Middle frontal gyrus (tissue), 1 donor: Measurements from ENCODE around the gene SYCE3.
"Not testable (repeated sequence)": the region's sequence is repeated elsewhere in the genome, so short reads cannot be mapped to it uniquely, and the experiment has no call there.

Experiments
- DNase-seq: peaks from one replicate; pipeline ENCODE4 v3.0.0-alpha.2; 2015; ENCODE audit warnings: low spot score; ENCODE audit errors: extremely low spot score

The SYCE3 gene

GRCh38 chr22:50522806-50523438 is 39.8 kb downstream of the SYCE3 start:
- no peak for DNase-seq

DNA sequence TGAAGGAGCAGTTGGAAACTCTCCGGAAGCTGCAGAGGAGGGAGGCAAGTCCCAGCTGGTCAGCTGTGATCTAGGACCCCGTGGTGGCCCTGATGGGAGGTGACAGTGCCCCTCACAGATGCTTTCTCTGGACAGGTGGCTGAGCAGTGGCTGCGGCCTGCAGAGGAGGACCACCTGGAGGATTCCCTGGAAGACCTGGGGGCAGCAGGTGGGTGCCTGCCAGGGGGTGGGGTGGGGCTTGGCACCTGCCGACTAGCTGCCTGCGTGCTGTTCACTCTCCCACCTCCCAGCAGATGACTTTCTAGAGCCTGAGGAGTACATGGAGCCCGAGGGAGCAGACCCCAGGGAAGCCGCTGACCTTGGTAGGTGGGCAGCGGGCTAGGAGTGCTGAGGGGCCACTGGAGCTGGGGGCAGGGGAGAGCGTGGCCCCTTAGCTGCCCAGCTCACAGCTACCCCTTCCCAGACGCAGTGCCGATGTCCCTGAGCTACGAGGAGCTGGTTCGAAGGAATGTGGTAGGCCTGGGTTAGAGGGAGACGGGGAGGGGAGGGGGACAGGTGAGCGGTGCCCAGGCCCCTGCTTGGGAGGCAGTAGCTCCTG is 40.4 kb downstream of the SYCE3 start:
- no peak for DNase-seq

GRCh38 chr22:50521710-50522109 is 41.0 kb downstream of the SYCE3 start:
- no peak for DNase-seq

- no peak for DNase-seq
These were observed 41.8 kb downstream of the SYCE3 start for GRCh38 chr22:50520826-50521453.

DNA sequence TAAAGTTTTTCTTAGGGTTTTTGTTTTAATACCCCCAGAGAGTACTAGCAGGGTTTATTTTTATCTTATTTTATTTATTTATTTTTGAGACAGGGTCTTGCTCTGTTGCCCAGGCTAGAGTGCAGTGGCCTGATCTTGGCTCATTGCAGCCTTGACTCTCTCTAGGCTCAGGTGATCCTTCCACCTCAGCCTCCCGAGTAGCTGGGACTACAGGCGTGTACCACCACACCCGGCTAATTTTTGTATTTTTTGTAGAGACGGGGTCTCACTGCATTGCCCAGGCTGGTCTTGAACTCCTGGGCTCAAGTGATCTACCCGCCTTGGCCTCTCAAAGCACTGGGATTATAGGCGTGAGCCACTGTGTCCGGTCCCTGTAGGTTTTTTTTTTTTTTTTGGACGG is 42.5 kb downstream of the SYCE3 start:
- DNase-seq: not testable (repeated sequence)

- DNase-seq: no peak
These were observed 43.6 kb downstream of the SYCE3 start for GRCh38 chr22:50519151-50519550.

DNA sequence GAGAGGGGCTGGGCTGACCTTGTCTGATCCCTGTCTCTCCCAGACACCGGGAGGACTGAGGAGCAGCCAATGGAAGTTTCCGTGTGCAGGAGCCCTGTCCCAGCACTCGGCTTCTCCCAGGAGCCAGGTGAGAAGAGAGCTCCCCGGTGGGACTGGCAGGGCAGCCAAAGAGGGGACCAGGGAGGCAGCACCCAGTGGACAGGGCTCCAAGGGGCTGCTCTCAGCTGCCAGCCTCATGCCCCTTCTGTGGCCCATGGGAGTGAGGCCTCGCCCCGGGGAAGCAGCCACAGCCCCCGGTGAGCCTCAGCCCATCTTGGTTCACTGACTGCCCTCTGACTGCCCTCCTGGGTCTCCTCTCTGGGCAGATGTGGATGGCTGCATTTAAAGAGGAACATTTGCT is 44.1 kb downstream of the SYCE3 start:
- no peak for DNase-seq

DNA sequence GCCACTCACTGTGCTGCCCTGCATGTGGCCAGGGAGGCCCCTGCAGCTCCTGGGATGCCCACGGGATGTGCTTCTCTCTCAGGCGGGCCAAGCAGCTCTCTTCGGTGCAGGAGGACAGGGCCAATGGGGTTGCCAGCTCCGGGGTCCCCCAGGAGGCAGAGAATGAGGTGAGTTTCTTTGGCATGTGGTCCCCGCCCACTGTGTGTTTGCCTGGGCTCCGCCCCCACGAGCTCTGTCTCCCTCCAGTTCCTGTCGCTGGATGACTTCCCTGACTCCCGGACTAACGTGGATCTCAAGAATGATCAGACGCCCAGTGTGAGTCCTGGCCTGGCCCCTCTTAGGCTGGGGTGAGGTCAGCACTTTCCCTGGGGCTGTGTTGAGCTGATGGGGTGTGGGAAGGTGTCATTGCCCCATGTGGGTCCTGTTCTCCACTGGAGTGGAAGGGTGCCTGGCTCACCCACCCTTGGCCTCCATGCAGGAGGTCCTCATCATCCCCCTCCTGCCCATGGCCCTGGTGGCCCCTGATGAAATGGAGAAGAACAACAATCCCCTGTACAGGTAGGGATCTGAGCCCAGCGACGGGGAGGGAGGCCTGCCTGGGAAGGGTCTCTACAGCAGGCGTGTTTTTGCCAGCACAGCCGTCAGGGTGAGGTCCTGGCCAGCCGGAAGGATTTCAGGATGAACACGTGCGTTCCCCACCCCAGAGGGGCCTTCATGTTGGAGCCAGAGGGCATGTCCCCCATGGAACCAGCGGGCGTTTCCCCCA is 45.0 kb downstream of the SYCE3 start:
- DNase-seq: no peak

GRCh38 chr22:50516891-50517290 is 45.8 kb downstream of the SYCE3 start:
- DNase-seq: no peak

DNA sequence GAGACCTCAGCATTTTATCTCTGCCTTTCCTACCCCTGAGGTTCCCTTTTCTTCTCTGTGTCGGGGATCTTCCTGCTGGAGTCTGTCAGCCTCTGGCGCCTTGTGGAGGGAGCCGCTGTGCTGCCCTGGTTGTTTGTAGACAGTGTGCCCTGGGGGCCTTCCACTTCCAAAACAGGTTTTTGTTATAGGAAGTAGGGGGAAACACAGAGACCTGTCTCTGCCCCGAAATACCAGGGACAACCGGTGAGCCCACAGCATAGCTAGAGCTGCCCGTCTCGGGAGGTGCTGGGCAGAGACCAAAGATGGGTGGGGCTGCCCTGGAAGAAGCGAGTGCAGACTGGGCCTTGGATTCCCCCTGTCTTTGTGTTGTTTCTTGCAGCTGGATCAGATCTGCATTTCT is 46.7 kb downstream of the SYCE3 start:
- no peak for DNase-seq

- DNase-seq: no peak
These were observed 49.5 kb downstream of the SYCE3 start for GRCh38 chr22:50513175-50513574.

GRCh38 chr22:50508897-50509296 is 53.8 kb downstream of the SYCE3 start:
- DNase-seq: no peak

DNA sequence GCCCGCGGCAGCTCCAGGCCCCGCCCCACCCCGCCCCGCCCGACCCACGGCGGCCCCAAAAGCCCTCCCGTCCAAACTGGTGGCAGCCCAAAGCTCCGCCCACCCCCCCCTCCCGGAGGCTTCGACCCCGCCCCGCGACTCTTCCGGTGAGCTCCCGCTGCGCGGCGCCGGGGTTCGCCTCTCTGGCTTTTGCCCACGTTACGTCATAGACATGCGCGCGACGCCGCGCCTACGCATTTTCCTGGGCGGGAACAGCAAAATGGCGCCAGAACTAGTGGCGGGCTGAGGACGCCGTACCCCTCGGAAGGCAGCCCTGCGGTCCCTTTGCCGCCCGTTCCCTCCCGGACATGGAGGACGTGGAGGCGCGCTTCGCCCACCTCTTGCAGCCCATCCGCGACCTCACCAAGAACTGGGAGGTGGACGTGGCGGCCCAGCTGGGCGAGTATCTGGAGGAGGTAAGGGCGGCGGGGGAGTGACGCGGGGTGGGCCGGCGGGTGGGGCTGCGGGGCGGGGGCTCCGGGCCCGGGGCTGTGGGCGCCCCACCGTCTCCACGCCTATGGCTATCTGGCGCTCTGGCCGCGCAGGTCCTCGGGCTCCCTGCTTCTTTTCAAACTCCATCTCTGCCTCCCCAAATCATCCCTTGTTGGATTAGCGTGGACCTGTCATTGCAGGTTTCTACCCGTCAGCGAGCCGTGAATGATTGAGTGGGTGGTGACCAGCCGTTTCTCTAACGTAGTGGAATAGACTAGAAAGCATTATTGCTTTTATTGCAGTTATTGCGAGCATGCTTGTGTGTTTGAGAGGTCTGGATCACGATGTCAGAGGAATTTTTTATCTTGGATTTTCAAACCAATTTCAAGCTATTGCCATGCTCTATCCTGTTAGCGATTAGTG is 54.5 kb downstream of the SYCE3 start, which contains the start of gene NCAPH2:
Gene NCAPH2 (plus strand): TSS at position 234 of the 894 bp plus-strand sequence. CDS start 114 bp downstream, at position 348.
- DNase-seq: peak; percentile 94

- DNase-seq: peak; percentile 63
These were observed 55.2 kb downstream of the SYCE3 start, which contains the start of gene LMF2 for GRCh38 chr22:50507421-50507990. TSS of gene LMF2 (minus strand) at chr22:50507702. CDS start at chr22:50507675, 27 bp downstream.

GRCh38 chr22:50506611-50507420 is 55.9 kb downstream of the SYCE3 start:
- DNase-seq: no peak

GRCh38 chr22:50505776-50506610 is 56.7 kb downstream of the SYCE3 start:
- DNase-seq: no peak

DNA sequence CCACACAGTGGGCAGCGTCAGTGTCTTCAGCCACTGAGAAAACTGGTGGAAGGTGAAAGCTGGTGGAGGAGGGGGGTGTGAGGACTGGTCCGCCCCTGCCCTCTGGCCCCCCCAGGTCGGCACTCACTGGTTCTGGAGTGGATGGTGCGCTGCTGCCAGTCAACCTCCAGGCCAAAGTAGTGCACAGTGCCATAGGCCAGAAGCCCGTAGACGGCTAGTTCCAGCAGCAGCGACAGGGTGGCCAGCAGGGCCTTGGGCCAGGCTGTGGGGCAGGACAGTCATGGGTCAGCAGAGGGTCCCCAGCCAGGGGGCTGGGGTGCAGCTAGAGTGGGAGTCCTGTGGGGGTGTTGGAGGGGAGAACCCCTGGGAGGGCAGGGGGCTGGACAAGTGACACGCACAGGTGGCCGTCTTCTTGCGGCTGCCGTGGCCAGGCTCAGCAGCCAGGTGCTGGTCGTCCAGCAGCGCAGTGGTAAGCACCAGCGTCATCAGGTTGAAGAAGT is 57.4 kb downstream of the SYCE3 start:
- no peak for DNase-seq

- no peak for DNase-seq
These were observed 58.1 kb downstream of the SYCE3 start for GRCh38 chr22:50504369-50505211.
